HG03575 (cell line): ENCODE results near the gene JPH2.
"Not testable (repeated sequence)": the region's sequence is repeated elsewhere in the genome, so short reads cannot be mapped to it uniquely, and the experiment has no call there.

Experiments used
- ATAC-seq: cut with Tn5 transposase; IDR thresholded peaks from one replicate; pipeline ENCODE4 v1.9.1; 2021; ENCODE audit not compliant: unreplicated experiment, insufficient number of reproducible peaks, low FRiP score; ENCODE audit errors: extremely low read depth

The JPH2 gene

GRCh38 chr20:44187054-44187771 lies at the start of gene JPH2:
Gene JPH2 (minus strand): TSS chr20:44187188. CDS start chr20:44186705, 483 bp downstream.
- ATAC-seq: no peak

GRCh38 chr20:44235702-44236101 lies 48.7 kb upstream of the JPH2 start:
- ATAC-seq: no peak

- ATAC-seq: no peak
These were observed 47.8 kb upstream of the JPH2 start for GRCh38 chr20:44234566-44235317.

GRCh38 chr20:44233436-44234016 lies 46.5 kb upstream of the JPH2 start:
- no peak for ATAC-seq

- ATAC-seq: not testable (repeated sequence)
These were observed 45.5 kb upstream of the JPH2 start for GRCh38 chr20:44232469-44232856.

- ATAC-seq: no peak
These were observed 44.9 kb upstream of the JPH2 start for GRCh38 chr20:44231713-44232468.

GRCh38 chr20:44231193-44231592 lies 44.2 kb upstream of the JPH2 start:
- ATAC-seq: no peak

- no peak for ATAC-seq
These were observed 41.7 kb upstream of the JPH2 start for GRCh38 chr20:44228465-44229258.

- ATAC-seq: no peak
These were observed 37.6 kb upstream of the JPH2 start for GRCh38 chr20:44224637-44225036.

- ATAC-seq: no peak
These were observed 36.7 kb upstream of the JPH2 start for GRCh38 chr20:44223721-44224120.

- ATAC-seq: no peak
These were observed 35.8 kb upstream of the JPH2 start for GRCh38 chr20:44222633-44223368.

GRCh38 chr20:44222027-44222426 lies 35.0 kb upstream of the JPH2 start:
- no peak for ATAC-seq

GRCh38 chr20:44221368-44221954 lies 34.5 kb upstream of the JPH2 start:
- ATAC-seq: no peak

- ATAC-seq: no peak
These were observed 32.8 kb upstream of the JPH2 start for GRCh38 chr20:44219791-44220190.

- ATAC-seq: no peak
These were observed 32.3 kb upstream of the JPH2 start for GRCh38 chr20:44219170-44219730.

- no peak for ATAC-seq
These were observed 31.5 kb upstream of the JPH2 start for GRCh38 chr20:44218446-44218845.

- no peak for ATAC-seq
These were observed 30.5 kb upstream of the JPH2 start for GRCh38 chr20:44217342-44218092.
